GM21786 (cell line): ENCODE results near the gene DDX3X.
A peak's percentile ranks its signal among the peaks of the same experiment; 100 is the strongest.

Experiments used
- ATAC-seq: cut with Tn5 transposase; IDR thresholded peaks from one replicate; pipeline ENCODE4 v1.9.1; 2021; ENCODE audit not compliant: unreplicated experiment

The DDX3X gene

DNA sequence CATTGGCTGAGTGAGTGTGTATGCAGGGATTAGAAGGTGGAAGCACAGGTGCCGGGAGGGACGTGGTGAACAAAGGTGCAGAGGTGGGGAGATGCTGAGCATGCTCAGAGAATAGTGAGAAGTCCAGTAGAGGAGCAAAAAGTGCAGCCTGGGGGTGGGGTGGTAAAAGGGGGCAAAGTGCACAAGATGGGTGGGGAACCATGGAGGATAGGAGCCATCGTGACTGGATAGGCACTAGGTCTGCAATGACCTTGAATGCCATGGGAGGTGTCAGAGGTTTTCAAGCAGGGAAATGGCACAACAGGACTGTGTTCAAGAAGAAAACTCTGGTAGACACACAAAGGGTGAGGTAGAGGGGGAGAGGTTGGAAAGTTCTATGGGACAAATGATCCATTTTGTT, 6.6 kb upstream of the DDX3X start:
- no peak for ATAC-seq

DNA sequence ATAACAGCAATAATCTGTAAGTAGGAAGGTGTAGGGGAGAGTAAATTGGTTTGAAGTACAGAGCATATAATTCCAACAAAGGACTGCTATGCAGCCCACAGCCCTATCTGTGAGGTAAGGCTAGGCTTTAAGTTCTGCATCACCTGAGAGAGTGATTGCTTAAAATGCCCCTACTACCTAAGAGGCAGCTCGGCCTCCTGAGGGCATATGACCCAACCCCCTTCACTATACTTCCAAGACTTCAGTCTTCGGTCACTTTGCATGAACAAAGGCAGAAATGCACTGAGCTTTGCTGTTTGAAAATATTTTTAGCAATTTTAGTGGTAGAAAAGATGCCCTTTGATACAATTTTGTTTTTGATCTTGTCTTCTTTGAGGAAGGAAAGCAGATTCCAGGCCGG, 4.9 kb upstream of the DDX3X start:
- no peak for ATAC-seq

DNA sequence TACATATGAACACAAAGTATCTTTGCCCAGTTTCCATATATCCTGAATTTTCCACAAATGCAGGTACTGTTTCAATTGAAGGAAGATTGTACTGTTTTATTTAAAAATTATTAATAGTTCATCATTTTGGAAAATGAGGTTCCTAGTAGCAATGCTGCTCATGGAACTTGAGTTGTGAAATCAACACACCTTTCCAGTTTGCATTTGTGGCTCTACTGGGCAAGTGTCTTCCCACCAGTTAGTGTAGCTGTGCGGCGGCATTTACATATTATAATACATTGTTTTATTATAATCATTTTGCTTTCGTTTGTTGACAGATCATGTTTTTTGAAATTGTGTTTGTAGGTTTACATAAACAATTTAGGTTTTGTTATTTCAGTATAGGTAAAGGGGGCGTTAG, 2.0 kb upstream of the DDX3X start:
- ATAC-seq = no peak

DNA sequence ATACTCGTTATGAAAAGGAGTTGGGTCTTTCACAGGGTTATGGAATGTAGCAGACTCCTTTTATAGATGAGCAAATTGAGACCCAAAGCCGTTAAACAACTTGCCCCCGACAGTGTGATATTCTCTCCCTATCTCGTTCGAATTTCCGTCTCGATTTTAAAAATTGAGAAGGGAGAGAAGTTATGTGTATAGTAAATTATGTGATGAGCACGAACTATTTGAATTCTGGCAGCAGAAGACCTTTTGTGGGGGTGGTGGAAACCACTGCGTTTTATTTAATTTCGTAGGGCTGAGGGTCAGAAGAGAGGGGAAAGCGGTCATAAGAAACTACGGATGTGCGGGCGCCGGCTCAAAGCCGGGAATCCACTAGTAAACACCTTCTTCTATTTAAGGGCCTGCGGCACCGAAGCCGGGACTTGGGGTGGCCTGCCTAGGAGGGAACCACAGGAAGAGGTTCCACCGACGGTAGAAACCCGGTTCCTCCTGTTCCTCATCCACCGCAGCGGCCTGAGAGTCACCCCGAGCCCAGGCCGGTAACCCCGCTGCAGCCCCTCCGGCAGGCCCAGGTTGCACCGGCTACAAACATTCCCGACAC, 1.5 kb upstream of the DDX3X start:
- peak; percentile 5 for ATAC-seq

DNA sequence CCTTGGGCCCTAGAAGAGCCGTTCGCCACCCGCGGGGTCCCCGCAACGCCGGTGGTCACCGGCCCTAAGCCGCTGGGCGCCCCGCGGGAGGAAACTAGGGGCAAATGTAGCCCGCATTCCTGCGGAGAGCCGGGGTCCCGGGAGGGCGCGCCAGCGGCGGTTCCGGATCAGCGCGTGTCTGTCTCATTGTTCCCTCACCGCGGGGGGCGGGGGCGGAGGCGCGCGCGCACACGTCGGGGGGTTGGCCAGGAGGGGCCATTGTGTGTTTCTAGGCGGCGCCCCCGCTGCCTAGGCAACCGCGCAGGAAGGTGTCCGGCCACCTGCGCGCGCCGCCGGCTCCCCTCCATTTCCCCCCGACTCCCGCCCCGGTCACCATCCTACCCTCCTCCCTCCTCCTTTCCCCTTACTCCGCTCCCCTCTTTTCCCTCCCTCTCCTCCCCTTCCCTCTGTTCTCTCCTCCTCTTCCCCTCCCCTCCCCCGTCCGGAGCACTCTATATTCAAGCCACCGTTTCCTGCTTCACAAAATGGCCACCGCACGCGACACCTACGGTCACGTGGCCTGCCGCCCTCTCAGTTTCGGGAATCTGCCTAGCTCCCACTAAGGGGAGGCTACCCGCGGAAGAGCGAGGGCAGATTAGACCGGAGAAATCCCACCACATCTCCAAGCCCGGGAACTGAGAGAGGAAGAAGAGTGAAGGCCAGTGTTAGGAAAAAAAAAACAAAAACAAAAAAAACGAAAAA, 789 bp upstream of the DDX3X start:
- peak; percentile 37 for ATAC-seq

DNA sequence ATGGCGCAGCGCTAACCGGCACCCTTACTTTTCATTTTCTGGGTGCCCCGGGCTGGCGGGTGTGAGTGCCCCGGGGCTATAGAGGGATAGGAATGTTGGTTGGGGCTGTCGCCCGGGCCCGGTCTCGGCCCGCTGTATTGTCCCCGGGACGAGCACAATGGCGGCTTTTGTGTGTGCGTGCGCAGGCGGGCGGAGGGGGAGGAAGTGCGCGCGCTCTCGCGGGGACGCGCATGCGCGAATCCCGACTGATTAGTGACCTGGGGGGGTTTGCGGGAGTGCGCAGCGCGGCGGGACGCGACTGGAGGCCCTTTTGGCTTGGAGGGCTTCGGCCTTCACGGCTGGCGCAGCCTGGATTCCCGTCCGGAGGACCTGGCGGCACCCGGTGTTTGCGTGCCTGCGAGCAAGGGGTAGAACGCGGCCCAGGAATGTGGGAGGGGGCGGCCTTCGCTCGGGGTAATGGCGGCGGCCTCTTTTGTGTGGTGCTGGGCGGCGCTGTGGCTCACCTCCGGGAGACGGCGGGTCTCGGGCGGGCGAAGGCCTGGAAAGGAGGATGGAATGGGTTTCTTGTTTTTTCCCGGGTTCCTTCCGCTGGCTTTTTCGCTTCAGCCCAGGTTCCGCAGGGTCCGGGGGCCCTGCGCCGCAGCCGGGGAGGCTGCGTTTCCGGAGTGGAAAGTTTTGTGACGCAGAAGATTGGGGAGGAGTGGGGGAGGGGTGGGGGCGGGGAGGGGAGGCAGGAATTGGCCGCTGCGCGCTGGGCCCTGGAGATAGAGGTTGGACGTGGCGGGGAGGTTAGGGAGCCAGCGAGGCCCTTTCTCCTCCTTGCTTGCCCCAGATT, 618 bp downstream of the DDX3X start:
- ATAC-seq = peak; percentile 30

DNA sequence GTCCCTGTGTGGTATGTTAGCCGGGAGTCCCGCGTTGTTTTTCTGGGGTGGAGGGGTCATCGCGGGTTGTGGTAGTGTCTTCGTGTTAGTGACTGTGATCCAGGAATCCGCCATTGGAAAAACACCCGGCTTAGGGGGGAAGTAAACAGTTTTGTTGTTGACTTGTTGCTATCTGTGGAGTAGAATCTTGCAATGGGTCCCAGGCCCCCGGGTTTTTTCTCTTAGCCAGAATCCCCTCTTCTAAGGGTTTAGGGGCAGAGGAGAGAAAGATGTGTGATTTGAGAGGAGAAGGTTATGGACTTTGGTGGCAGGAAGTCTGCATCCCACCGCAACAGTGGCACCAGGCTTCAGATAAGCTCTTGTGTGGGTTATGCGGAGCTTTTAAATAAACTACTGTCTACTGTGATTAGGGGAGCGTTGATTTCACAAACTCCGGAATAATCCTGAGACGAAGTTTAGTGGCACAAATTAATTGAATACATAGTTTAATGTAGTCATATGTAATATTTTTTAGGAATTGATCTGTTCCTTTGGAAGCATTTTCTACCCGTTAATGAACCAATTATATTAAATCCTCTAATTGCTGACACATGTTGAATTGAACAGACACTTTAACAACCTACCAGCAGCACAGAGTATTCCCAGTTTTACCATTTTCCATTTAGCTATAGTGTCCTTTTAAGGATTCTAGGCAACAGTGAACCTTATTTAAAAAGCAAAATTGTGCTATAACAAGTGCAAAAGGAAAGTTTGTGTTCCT, 1.4 kb downstream of the DDX3X start:
- no peak for ATAC-seq

DNA sequence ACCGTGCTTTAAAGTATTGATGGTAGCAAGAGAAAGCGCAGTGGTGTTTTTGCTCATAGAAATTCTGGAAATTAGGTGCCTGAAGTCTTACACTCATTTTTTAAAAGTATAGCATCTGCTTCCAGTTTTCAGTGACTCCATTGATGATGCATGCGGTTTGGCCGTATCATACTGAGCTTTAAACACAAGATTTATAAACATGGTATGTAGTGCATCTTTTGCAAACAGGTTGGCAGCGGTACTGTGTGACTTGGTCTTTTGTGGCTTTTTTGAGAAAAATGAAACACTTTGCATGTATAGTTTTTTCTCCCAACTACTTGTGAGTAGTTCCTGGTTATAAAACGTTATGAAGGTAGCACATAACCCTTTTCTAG, 2.0 kb downstream of the DDX3X start:
- ATAC-seq = no peak

DNA sequence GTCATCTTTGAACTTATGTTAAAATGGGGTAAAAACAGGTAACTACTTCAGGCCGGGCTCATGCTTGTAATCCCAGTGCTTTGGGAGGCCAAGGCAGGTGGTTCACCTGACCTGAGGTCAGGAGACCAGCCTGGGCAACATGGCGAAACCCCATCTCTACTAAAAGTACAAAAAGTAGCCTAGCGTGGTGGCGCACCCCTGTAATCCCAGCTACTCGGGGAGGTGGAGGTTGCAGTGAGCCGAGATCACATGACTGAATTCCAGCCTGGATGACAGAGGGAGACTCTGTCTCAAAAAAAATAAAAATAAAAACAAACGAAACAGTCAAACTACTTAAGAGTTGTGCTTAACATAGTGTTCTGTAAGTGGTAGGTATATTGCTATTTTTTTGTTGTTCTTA, 2.5 kb downstream of the DDX3X start:
- no peak for ATAC-seq

DNA sequence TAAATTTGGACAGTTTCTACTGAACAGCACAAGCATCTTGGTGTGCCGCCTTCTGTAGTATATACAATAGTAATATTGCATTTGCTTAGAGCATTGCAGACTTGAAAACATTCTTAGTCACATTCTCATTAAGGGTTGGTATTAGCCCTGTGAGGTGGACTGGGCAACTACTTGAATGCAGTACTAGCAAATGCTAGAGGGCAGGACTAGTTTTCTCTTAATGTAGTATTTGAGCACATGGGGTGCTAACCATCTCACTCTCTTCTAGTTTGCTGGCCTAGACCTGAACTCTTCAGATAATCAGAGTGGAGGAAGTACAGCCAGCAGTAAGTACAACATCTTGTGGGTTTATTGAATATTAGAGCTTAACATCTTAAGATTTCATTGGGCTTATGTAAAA, 3.2 kb downstream of the DDX3X start:
- ATAC-seq = no peak

DNA sequence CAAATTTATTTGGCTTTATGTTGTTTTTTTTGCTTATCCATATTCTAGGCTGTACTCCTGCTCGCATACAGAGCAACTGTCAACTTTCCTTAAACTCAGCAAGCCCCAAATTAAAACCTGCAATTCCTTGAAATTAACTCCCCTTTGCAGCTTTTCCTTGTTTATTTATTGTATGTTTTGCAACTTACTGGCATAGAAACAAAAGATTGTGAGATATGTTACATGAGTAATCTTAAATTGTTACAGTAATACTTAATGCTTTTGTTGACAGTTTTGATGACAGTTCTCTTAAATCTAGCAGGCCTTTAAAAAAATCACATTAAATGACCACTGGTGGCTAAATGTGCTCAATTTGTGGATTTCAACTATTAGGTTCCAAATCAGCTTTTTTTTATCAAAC, 4.5 kb downstream of the DDX3X start:
- ATAC-seq = no peak

DNA sequence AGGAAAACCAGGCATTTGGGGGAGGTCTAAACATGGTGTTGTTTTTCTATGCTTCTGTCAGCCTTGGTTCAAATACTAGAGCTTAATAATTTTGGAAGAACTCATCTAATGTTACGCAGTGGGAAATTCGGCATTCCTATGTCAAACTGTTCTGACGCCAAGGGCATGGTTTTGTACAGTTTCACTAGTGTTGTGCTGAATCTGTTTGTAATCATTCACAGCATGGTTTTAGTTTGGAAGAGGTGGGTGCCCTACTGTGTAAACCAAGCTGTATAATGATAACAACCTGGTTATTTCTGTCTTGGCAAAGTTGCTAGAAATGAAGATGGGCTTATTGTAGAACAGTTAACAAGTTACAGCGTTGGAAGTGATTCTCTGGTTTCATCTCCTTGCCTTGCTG, 5.2 kb downstream of the DDX3X start:
- ATAC-seq = no peak

DNA sequence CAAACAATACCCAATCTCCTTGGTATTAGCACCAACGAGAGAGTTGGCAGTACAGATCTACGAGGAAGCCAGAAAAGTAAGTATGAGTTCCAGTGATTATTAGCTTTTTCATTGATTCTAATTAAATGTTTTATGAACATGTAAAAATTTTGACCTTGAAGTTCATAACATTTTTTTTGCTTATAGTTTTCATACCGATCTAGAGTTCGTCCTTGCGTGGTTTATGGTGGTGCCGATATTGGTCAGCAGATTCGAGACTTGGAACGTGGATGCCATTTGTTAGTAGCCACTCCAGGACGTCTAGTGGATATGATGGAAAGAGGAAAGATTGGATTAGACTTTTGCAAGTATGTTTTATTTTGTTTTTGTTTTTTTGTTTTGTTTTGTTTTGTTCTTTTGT, 10.1 kb downstream of the DDX3X start:
- ATAC-seq = no peak

DNA sequence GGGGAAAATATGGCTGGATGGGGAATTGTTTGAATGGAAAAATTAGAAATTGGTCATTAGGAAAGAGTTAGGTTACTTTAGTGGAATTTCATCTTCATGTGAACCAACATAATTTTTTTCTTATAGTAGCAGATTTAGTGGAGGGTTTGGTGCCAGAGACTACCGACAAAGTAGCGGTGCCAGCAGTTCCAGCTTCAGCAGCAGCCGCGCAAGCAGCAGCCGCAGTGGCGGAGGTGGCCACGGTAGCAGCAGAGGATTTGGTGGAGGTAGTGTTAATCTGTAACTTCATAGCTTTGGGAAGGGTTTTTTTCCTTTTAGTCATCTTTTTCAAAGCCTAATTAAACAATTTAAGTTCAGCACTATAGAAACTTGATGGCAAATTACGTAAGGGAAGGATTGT, 13.2 kb downstream of the DDX3X start:
- ATAC-seq = no peak

DNA sequence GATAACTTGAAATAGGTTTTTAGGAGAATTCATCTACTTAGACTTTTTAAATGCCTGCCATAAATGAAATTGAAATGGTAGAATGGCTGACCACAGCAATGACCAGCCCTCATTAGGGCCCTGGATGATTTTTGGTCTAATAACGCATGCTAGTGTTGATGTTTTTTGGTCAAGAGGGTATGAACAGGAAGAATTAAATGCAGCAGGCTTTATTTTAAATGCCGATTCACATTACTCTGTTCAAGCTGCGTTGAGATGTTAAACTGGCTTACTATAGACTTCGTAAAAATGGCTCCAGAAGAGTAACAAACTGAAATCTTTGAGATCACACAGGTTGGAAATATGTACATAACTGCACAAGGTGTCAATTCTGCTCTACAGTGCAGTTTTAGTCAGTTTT, 14.6 kb downstream of the DDX3X start:
- ATAC-seq = no peak

DNA sequence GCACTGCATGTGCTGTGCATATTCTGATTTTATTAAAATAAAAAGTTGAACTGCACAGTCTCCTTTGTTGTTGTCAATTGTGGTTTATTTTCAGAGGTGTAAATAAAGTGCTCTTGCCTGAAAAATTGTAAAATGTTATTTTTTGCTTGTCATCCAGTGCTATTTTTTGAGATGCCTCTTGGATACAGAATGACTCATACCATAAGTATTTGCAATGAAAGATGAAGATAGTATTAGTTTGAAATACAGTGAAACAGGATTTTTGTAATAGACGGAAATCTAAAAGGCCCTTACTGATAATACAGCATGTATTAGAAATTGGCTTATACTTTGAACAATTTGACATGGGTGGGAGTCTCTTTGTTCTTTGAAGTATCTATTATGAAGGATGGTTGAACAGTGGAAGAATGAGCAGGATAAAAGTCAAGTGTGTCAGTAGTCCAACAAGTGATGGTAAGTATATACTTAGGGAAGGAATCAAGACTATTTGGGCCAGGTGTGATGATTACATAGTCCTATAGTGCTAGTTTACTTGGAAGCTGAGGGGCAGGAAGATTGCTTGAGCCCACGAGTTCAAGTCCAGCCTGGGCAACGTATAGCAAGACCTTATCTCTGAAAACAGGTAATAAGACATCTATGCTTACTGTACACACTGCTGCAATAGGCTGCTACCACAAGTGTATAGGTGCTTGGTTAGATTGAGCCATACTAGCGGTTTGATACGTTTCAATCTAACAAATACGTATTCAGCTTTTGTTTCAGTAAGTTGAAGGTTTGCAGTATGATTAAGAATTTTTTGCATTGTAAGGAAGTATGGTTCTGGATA, 16.4 kb downstream of the DDX3X start:
- no peak for ATAC-seq

DNA sequence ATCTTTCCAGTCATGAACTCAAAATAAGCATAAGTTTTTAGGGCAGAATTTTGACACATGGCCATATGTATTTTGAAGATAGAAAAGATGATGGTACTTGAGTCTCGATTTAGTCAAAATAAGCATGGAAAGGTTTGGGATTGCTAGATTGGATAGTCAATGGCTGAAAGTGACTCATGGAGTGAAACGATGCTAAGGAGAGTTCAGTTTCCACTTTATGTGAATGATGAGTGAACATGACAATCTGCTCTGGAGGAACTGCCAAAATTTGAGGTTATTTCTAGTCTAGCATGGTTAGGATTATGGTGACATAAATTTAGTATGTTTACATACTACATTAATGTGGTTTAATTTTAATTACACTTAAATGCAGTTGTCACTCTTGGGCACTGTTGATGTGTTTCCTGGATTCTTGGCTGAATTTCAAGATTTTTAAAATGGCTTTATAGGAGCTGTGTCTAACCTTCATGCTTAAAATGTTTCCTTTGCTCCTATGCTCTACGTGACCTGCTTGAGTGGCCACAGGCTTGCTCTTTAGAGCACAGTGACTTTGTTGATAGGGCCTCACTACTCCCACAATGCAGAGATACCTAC, 17.1 kb downstream of the DDX3X start:
- no peak for ATAC-seq

DNA sequence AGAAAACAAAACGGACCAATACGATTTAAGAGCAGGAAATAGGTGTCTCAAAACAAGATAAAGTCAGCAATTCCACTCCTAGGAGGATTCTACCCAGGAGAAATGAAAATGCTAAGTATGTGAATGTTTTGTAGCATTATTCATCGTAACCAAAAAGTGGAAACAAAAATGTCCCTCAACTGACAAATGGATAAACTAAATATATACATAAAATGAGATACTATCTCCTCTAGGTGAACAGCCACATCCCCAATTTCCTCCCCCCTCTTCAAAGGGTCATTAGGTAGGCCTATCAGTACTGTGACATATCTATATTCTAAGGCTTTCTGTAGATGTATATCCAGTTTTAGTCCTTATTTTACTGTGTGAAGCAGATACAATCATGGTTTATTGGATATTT, 18.0 kb downstream of the DDX3X start:
- no peak for ATAC-seq

DNA sequence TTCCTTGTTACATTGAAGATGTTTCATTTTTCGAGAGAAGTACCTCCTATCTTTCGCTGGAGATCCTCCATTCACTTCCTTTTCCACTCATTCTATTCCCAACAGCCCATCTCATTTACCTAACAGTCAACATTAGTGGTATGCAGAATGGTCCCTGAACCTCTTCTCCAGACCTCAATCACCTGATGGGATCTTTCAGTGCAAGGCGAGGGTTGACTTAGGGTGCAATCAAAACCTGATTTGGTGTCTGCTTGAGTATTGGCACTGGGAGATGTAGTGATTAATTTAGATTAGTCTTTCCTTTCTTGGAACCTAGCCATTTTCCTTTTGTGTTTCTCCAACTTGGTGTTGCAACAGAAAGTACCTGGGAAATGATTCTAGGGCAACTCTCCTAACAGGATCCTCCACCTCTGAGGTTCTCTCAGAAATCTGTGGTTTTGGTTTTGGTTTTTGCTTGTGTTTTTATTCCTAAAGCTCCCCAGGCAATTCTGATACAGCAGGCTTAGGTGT, 18.4 kb downstream of the DDX3X start:
- no peak for ATAC-seq

DNA sequence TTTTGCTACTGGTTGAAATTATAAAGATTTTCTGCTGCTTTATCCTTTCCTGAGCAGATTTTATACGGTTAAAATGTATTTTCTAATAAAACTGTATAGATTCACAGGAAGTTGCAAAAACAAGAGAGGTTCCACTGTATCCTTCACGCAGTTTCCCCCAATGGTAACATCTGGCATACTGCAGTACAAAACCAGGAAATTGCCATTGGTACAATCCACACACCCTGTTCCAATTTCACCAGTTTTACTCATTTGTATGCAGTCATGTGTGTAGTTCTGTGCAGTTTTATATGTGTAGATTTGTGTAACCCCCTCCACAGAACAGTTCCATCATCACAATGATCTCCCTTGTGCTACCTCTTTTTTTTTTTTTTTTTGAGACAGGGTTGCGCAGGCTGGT, 20.0 kb downstream of the DDX3X start:
- no peak for ATAC-seq
